HepG2 (cell line): ENCODE results near the gene OAF. TPM values are rescaled to one million over a fixed set of nuclear protein-coding genes. Genes with fewer than 3 reads are reported as not detected.

Experiments used
- ATAC-seq: fragments of 200-7000 bp; cut with Tn5 transposase; 3 replicates; pipeline ENCODE4 v1.9.1; 2020; ENCODE audit warnings: mild to moderate bottlenecking, moderate library complexity
- BruUV-seq: library from RNA; stranded (reverse); fragments of 400-500 nt; replicated peaks from 2 replicates; lab custom pipeline; 2021; lab: Mats Ljungman, UMichigan
- CTCF ChIA-PET: fragments of 300-600 bp; formaldehyde crosslinking; extraction: SDS; loops from one replicate; lab custom pipeline; 2021; ENCODE audit warnings: low total read pairs, inconsistent platforms, low intra/inter-chr PET ratio; lab: Yijun Ruan, JAX
- POLR2A ChIA-PET: fragments of 350-600 bp; sonication (Branson Sonifier 250); formaldehyde crosslinking; loops from one replicate; lab custom pipeline; 2020; ENCODE audit warnings: antibody characterized with exemption, inconsistent platforms; lab: Yijun Ruan, JAX
- DNase-seq: peaks from one replicate; pipeline ENCODE4 v3.0.0-alpha.2; 2015; ENCODE audit warnings: low spot score
- FAIRE-seq: peaks from 3 replicates; lab custom pipeline; 2011; peaks lifted over from hg19 to GRCh38; lab: Jason Lieb, UNC
- H2AFZ ChIP-seq: one replicate; pipeline ENCODE4 v1.6.1; 2011; ENCODE audit warnings: low read length, inconsistent platforms
- H3K27ac ChIP-seq: fragments of 300-600 bp; 3 replicates; pipeline ENCODE4 v1.8.0; 2011; ENCODE audit warnings: mixed run types, mild to moderate bottlenecking, mixed read lengths, low read length, inconsistent platforms; ENCODE audit not compliant: insufficient read depth; ENCODE audit errors: extremely low read length
- H3K27me3 ChIP-seq, 2 experiments: fragments of 200-600 bp in 1 of 2; 2 replicates in 1 of 2; 3 replicates in 1 of 2; pipeline versions ENCODE4 v1.6.0 to v1.8.0; 2011; ENCODE audit warnings: low read length in 2 of 2, mild to moderate bottlenecking in 2 of 2, moderate library complexity in 2 of 2, inconsistent platforms in 1 of 2; ENCODE audit not compliant: insufficient read depth in 2 of 2, control insufficient read depth in 1 of 2
- H3K36me3 ChIP-seq, 2 experiments: fragments of 200-600 bp in 1 of 2; replicated peaks in 1 of 2; 2 replicates in 1 of 2; 3 replicates in 1 of 2; pipeline versions ENCODE4 v1.5.1 to v1.8.0; 2011; ENCODE audit warnings: low read length in 2 of 2, inconsistent platforms in 1 of 2; ENCODE audit not compliant: insufficient read depth in 2 of 2, control insufficient read depth in 1 of 2
- H3K4me1 ChIP-seq: 2 replicates; pipeline ENCODE4 v1.5.1; 2012; ENCODE audit warnings: low read length, inconsistent platforms; ENCODE audit not compliant: insufficient read depth
- H3K4me2 ChIP-seq: 2 replicates; pipeline ENCODE4 v1.6.0; 2011; ENCODE audit warnings: low read depth, low read length, inconsistent platforms
- H3K4me3 ChIP-seq, 3 experiments: fragments of 200-600 bp in 1 of 3; sonication (generic), shearing (Covaris generic) in 1 of 3; replicated peaks in 1 of 3; 2 replicates each; pipeline ENCODE4 v1.5.1; 2011 to 2016; ENCODE audit warnings: low read length in 3 of 3, inconsistent platforms in 2 of 3, low read depth in 2 of 3, mild to moderate bottlenecking in 2 of 3, control low read depth in 1 of 3, mixed read lengths in 1 of 3; ENCODE audit not compliant: insufficient read depth in 1 of 3
- H3K79me2 ChIP-seq: one replicate; pipeline ENCODE4 v1.6.1; 2011; ENCODE audit warnings: low read length, inconsistent platforms; ENCODE audit not compliant: insufficient read depth
- H3K9ac ChIP-seq: 2 replicates; pipeline ENCODE4 v1.6.0; 2011; ENCODE audit warnings: mild to moderate bottlenecking, low read depth, low read length, inconsistent platforms; ENCODE audit not compliant: insufficient read depth
- H3K9me3 ChIP-seq: 2 replicates; pipeline ENCODE4 v1.5.1; 2012; ENCODE audit warnings: mild to moderate bottlenecking, low read length
- H4K20me1 ChIP-seq: 2 replicates; pipeline ENCODE4 v1.6.0; 2011; ENCODE audit warnings: inconsistent platforms, mild to moderate bottlenecking, low read length, moderate library complexity; ENCODE audit not compliant: insufficient read depth
- GABPA ChIP-seq, 2 experiments: IDR thresholded peaks; 2 replicates each; pipeline ENCODE4 v1.6.1; 2011 to 2016; ENCODE audit warnings: low read depth in 2 of 2, low read length in 1 of 2, missing biosample characterization in 1 of 2, missing genetic modification characterization in 1 of 2
- GLI4 ChIP-seq: sonication (generic); formaldehyde crosslinking; IDR thresholded peaks from 2 replicates; pipeline ENCODE4 v1.5.1; 2020; ENCODE audit warnings: missing genetic modification reagents, mild to moderate bottlenecking, moderate library complexity, borderline replicate concordance
- HIVEP1 ChIP-seq: sonication (generic); formaldehyde crosslinking; IDR thresholded peaks from 2 replicates; pipeline ENCODE4 v1.4.0; 2020; ENCODE audit warnings: mild to moderate bottlenecking, missing genetic modification reagents
- KLF15 ChIP-seq: sonication (generic); formaldehyde crosslinking; IDR thresholded peaks from 2 replicates; pipeline ENCODE4 v1.8.1; 2023; ENCODE audit warnings: borderline replicate concordance, mild to moderate bottlenecking, inconsistent platforms, missing genetic modification reagents, mixed read lengths
- MTA3 ChIP-seq: sonication (generic); formaldehyde crosslinking; IDR thresholded peaks from 2 replicates; pipeline ENCODE4 v1.4.0; 2020; ENCODE audit warnings: missing genetic modification reagents
- RAD21 ChIP-seq: fragments of 450-650 bp; formaldehyde crosslinking; IDR thresholded peaks from 2 replicates; pipeline ENCODE4 v1.5.0; 2020; ENCODE audit warnings: mild to moderate bottlenecking
- RFX1 ChIP-seq: fragments of 450-650 bp; IDR thresholded peaks from 2 replicates; pipeline ENCODE4 v1.6.1; 2017
- RORA ChIP-seq: sonication (generic); formaldehyde crosslinking; IDR thresholded peaks from 2 replicates; pipeline ENCODE4 v1.5.0; 2020; ENCODE audit warnings: mild to moderate bottlenecking, missing genetic modification reagents, moderate library complexity
- SUZ12 ChIP-seq: fragments of 150-350 bp; IDR thresholded peaks from 2 replicates; pipeline ENCODE4 v1.6.1; 2014; ENCODE audit warnings: low read depth, low read length
- XRCC5 ChIP-seq: fragments of 200-400 bp; formaldehyde crosslinking; optimal IDR thresholded peaks from 2 replicates; pipeline ENCODE3; 2017; ENCODE audit warnings: mild to moderate bottlenecking, low read length
- ZNF329 ChIP-seq: sonication (generic); formaldehyde crosslinking; IDR thresholded peaks from 2 replicates; pipeline ENCODE4 v1.9.0; 2021; ENCODE audit warnings: low read depth, mild to moderate bottlenecking, missing genetic modification reagents
- WGBS: methylation state at CpG from one replicate; pipeline ENCODE4 v1.1.6; 2017; ENCODE audit warnings: low lambda C conversion rate; 5-methylcytosine and 5-hydroxymethylcytosine counted together
- in situ Hi-C: cut with HindIII; loops from 2 replicates; pipeline ENCODE4 v1.10.0; 2017; ENCODE audit warnings: low pct_unique_long_range_greater_than_20kb; ENCODE audit not compliant: extremely low pct_ligation_motif_present
- intact Hi-C: fragments of 100-400 bp; cut with micrococcal nuclease; formaldehyde crosslinking; loops from one replicate; pipeline ENCODE4 v1.10.0; 2022; ENCODE audit not compliant: unreplicated experiment
- polyA plus RNA-seq, 8 experiments: library from polyadenylated mRNA; depleted of rRNA in 3 of 8; stranded (reverse) in 7 of 8; unstranded in 1 of 8; fragments of >200 nt; fragmentation: Illumina TruSeq in 4 of 8; extraction: Trizol in 4 of 8; gene quantifications; 2 replicates each; pipeline versions ENCODE4 v1.2.1 to v1.2.3, GENCODE V29; 2011 to 2016; ENCODE audit warnings: low read depth in 4 of 8, missing spikeins in 1 of 8, mixed read lengths in 1 of 8; ENCODE audit not compliant: insufficient read depth in 1 of 8
- total RNA-seq, 5 experiments: library from RNA; depleted of rRNA; stranded (reverse); fragments of >200 nt; fragmentation: Illumina TruSeq; extraction: Trizol; gene quantifications; 2 replicates each; pipeline ENCODE4 v1.2.3, GENCODE V29; 2016; ENCODE audit warnings: low read depth in 1 of 5
- TF ChIP-seq, protein P1 (sequence below): sonication (generic); formaldehyde crosslinking; IDR thresholded peaks from 2 replicates; pipeline ENCODE4 v1.8.0; 2022; ENCODE audit warnings: missing genetic modification reagents, mild to moderate bottlenecking, inconsistent platforms, borderline replicate concordance

OAF gene
- total and polyA plus RNA-seq, 2 of the 13 experiments (the other 11 are each of a cell fraction or from before 2014, with no cell fraction given): 63.7 to 94.6 TPM

- DNase-seq (no peak), FAIRE-seq (no peak), ATAC-seq (peak; percentile 4; the same call in 2 of the 3 replicates)
- Histone ChIP-seq H3K36me3 (peaks cover 0 to 4% of the 10 kb centered on the region in 2 experiments; a peak in 2 of 5 replicates), H3K9ac (no peak overlapping the region), H3K27ac (no peak overlapping the region), H3K27me3 (peaks cover 0 to 39% of the 10 kb centered on the region in 2 experiments; a peak in 4 of 5 replicates), H4K20me1 (no peaks in the 10 kb centered on the region; the same call in 1 of the 2 replicates), H3K4me2 (no peak overlapping the region), H3K4me1 (no peaks in the 10 kb centered on the region), H3K79me2 (no peaks in the 10 kb centered on the region), H3K9me3 (no peaks in the 10 kb centered on the region), H3K4me3 (no peak overlapping the region), H2AFZ (no peak overlapping the region)
- WGBS: 38% methylated on average over 9 of the region's 9 CpGs
- no peak for TF ChIP-seq MTA3 (CRISPR knock-in tag)
- TF ChIP-seq RAD21 (CRISPR knock-in tag): no peak
- TF ChIP-seq HIVEP1 (CRISPR knock-in tag): no peak
- TF ChIP-seq SUZ12: no peak
- TF ChIP-seq GABPA (IDR thresholded peaks at IDR 0.05; ENCODE audit: low read depth, low read length): no peak
- no peak for TF ChIP-seq GABPA (CRISPR knock-in tag; IDR thresholded peaks at IDR 0.05; ENCODE audit: low read depth)
- no peak for TF ChIP-seq XRCC5
- no peak for TF ChIP-seq KLF15 (CRISPR knock-in tag)
- no peak for TF ChIP-seq RORA (CRISPR knock-in tag)
- TF ChIP-seq ZNF329 (CRISPR knock-in tag): no peak
- no peak for TF ChIP-seq GLI4 (CRISPR knock-in tag)
- TF ChIP-seq, protein P1, sequence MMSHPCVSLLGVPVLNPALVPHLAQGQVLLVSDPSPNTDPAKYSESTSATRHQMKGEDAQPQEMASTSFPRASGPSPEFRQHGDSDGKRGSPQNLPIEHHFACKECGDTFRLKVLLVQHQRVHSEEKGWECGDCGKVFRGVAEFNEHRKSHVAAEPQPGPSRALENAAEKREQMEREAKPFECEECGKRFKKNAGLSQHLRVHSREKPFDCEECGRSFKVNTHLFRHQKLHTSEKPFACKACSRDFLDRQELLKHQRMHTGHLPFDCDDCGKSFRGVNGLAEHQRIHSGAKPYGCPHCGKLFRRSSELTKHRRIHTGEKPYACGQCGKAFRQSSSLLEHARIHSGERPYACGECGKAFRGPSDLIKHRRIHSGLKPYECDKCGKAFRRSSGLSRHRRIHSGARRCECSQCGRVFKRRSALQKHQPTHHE (CRISPR knock-in tag): no peak
- no peak for TF ChIP-seq RFX1
- CTCF ChIA-PET: interaction anchor here (2.7 to 4.4 kb wide), 2 partner anchors 67 to 70 kb away, joined by 22 to 63 read pairs; no protein-coding TSS in a partner anchor
- BruUV-seq: no TSS peak
- in situ Hi-C loops (no loop called here), intact Hi-C loops (no loop called here)
- POLR2A ChIA-PET: no interaction called here
These were observed 22.5 kb downstream of the OAF start for GRCh38 chr11:120233207-120233803.
